Osteocyte (in vitro differentiated cells): ENCODE data around the gene PANK4. TPM values are rescaled to one million over a fixed set of nuclear protein-coding genes. Genes with fewer than 3 reads are reported as not detected.

Experiments used
- DNase-seq: peaks from one replicate; pipeline ENCODE4 v3.0.0; 2021; ENCODE audit warnings: mixed read lengths; ENCODE audit not compliant: unreplicated experiment; ENCODE audit errors: extremely low spot score
- H3K27ac Mint-ChIP-seq: one replicate; pipeline ENCODE4 v1.8.0; 2021; ENCODE audit warnings: mild to moderate bottlenecking, mixed read lengths; ENCODE audit not compliant: unreplicated experiment
- H3K27me3 Mint-ChIP-seq: one replicate; pipeline ENCODE4 v1.8.0; 2021; ENCODE audit warnings: mixed read lengths; ENCODE audit not compliant: unreplicated experiment
- H3K36me3 Mint-ChIP-seq: one replicate; pipeline ENCODE4 v1.8.0; 2021; ENCODE audit warnings: mixed read lengths; ENCODE audit not compliant: unreplicated experiment
- H3K4me1 Mint-ChIP-seq: one replicate; pipeline ENCODE4 v1.8.0; 2021; ENCODE audit warnings: mixed read lengths; ENCODE audit not compliant: unreplicated experiment
- H3K4me3 Mint-ChIP-seq: one replicate; pipeline ENCODE4 v1.8.0; 2021; ENCODE audit warnings: mild to moderate bottlenecking, moderate library complexity, mixed read lengths; ENCODE audit not compliant: unreplicated experiment
- H3K9me3 Mint-ChIP-seq: one replicate; pipeline ENCODE4 v1.8.0; 2021; ENCODE audit warnings: mixed read lengths; ENCODE audit not compliant: unreplicated experiment
- CTCF ChIP-seq: fragments of 200-600 bp; sonication (generic); IDR thresholded peaks from 2 replicates; pipeline ENCODE4 v1.5.0; 2021; ENCODE audit warnings: antibody characterized with exemption, mild to moderate bottlenecking, moderate library complexity
- total RNA-seq: library from RNA; stranded (reverse); gene quantifications from 2 replicates; pipeline ENCODE4 v1.2.1, GENCODE V29; 2021

The PANK4 gene
- total RNA-seq, 1 donor from 2014 or later, result 34.4 TPM

GRCh38 chr1:2466958-2467554 is 59.3 kb downstream of the PANK4 start:
- Mint-ChIP-seq H3K27ac (no peak overlapping the region), H3K36me3 (no peaks in the 10 kb centered on the region), H3K9me3 (no peaks in the 10 kb centered on the region), H3K27me3 (no peaks in the 10 kb centered on the region), H3K4me1 (peaks cover 19% of the 10 kb centered on the region), H3K4me3 (no peak overlapping the region)
- TF ChIP-seq CTCF, result no peak
- no peak for DNase-seq

- Mint-ChIP-seq H3K4me3 (no peak overlapping the region), H3K27me3 (no peaks in the 10 kb centered on the region), H3K9me3 (no peaks in the 10 kb centered on the region), H3K36me3 (no peaks in the 10 kb centered on the region), H3K4me1 (peaks cover 23% of the 10 kb centered on the region), H3K27ac (no peak overlapping the region)
- TF ChIP-seq CTCF, result no peak
- DNase-seq, result no peak
Observed at GRCh38 chr1:2466270-2466665, 60.1 kb downstream of the PANK4 start.

DNA sequence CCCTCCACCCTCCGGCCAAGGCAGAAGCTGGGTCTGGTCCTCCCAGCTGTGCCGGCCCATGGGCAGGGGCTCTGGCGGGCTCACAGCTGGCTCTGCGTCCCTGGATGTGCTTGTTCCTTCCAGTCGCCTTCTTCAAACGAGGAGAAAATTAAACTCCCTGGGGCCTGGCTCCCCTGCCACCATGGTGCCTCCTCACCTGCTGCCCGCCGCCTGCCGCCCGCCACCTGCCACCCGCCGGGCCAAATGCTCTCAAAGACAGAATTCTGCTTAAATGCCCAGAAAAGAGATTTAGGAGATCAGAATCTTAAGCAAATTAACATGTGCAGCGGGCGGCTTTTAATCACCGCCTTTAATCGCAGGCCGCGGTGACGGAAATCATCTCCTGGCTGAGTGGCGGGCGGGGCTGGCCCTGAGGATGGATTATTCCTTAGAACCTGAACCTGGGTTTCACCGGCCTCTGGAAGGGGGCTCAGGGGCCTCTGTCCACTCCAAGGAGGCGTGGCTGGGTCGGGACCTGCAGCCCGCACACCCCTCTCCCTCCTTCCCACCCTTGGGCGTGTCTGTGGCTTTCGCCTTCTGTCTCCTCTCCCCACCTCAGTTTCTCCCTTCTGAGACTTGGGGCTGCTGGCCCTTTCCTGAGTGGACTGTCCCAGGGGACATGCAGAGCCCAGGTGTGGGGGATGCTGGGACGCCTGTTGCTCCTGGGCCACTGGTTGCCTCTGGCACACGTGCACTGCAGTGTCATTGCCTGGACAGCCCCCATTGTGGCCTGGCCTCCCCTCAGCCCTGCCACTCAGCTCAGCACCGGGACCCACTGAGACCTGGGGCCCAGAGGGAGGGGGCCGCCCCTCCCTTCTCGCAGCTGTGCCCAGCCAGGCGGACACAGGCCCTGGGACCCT is 60.8 kb downstream of the PANK4 start:
- Mint-ChIP-seq H3K36me3 (no peaks in the 10 kb centered on the region), H3K4me3 (no peak overlapping the region), H3K4me1 (peaks cover 23% of the 10 kb centered on the region), H3K27ac (no peak overlapping the region), H3K27me3 (no peaks in the 10 kb centered on the region), H3K9me3 (no peaks in the 10 kb centered on the region)
- TF ChIP-seq CTCF, result no peak
- no peak for DNase-seq

- no peaks in the 10 kb centered on the region for H3K36me3 Mint-ChIP-seq
- no peak for DNase-seq
- H3K27ac Mint-ChIP-seq, result no peak overlapping the region
- H3K4me1 Mint-ChIP-seq, result peaks cover 33% of the 10 kb centered on the region
- TF ChIP-seq CTCF, result no peak
- H3K4me3 Mint-ChIP-seq, result no peak overlapping the region
- H3K27me3 Mint-ChIP-seq, result no peaks in the 10 kb centered on the region
- H3K9me3 Mint-ChIP-seq, result no peaks in the 10 kb centered on the region
Observed at GRCh38 chr1:2463396-2463795, 63.0 kb downstream of the PANK4 start.

DNA sequence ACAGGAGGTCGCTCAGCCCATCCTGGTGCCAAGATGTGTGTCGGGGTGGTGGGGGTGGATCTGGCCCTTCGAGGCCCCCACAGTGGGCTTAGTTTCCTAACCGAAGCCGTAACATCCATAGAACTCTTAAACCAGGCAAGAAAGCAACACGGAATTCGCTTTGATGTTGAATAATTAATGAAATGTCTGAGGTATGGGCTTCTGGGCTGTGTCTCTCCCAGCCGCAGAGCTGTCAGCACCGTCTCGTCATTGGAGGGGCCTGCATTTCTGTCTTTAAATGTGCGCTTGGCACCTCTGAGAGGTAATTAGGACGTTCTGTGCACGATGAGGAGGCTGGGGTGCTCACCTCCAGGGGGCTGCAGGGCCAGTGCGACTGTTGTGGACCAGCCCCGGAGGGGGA is 63.6 kb downstream of the PANK4 start:
- H3K27ac Mint-ChIP-seq, result no peak overlapping the region
- no peak overlapping the region for H3K4me3 Mint-ChIP-seq
- no peak for DNase-seq
- H3K9me3 Mint-ChIP-seq, result no peaks in the 10 kb centered on the region
- no peaks in the 10 kb centered on the region for H3K27me3 Mint-ChIP-seq
- H3K4me1 Mint-ChIP-seq, result peaks cover 28% of the 10 kb centered on the region
- TF ChIP-seq CTCF, result no peak
- H3K36me3 Mint-ChIP-seq, result no peaks in the 10 kb centered on the region
